Esophagus squamous epithelium (tissue), 4 donors: ENCODE measurements around the gene RTL1.

Source experiments
- POLR2A ChIP-seq, 4 donors: fragments of 450-650 bp; IDR thresholded peaks; one replicate each; pipeline ENCODE4 v1.6.1; 2017; ENCODE audit warnings: antibody characterized with exemption in 4 of 4, mild to moderate bottlenecking in 4 of 4, moderate library complexity in 3 of 4
- TF ChIP-seq, protein P1 (sequence below), 6 experiments: fragments of 450-650 bp in 4 of 6; fragments of 200-600 bp in 2 of 6; sonication (generic) in 2 of 6; IDR thresholded peaks; one replicate each; pipeline ENCODE4 v1.5.1; 2016 to 2019; ENCODE audit warnings: antibody characterized with exemption in 6 of 6, mild to moderate bottlenecking in 4 of 6, moderate library complexity in 4 of 6

DNA sequence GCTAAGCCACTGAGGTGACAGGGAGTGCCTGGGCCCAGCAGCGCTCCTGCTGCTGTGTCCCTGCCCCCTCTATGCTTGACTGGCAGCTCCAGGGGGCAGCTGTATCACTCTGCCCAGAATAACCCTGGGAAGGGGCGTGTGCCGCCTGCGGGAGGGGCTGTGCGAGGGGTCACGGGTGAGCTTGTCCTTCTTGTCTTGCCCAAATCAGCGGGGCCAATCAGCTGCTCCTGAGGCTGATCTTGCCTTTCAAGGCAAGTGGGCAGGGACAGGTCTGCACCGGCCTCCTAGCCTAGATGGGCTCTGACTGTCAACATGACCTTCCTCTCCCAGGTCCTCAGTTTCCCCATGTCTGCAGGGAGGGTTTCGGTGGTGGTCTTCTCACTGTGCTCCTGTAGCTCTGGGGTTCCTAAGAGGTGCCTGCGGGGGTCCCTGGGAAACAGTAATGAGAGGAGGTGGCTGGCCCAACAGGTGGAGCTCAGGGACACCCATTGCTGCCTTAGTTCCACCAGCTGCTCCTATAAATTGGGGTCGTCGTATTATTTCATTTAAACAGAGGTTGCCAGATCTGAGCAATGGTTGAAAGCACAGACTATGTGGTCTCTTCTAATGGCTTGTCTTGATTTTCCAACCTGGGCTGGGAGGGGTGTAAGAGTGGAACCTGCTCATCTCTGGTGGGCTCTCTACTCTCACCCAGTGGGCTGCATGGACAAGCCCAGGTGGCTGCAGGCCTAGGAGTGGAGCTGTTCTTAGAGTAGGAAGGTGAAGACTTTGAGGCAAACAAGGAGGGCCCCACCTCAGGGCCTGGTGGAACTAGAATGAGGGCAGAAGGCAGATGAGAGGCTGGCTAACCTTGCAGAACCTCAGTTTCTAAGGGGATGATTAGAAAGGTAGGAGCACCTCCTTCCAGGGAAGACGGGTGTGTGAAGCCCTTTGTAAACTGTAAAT lies 11.7 kb downstream of the RTL1 start:
- TF ChIP-seq, protein P1, sequence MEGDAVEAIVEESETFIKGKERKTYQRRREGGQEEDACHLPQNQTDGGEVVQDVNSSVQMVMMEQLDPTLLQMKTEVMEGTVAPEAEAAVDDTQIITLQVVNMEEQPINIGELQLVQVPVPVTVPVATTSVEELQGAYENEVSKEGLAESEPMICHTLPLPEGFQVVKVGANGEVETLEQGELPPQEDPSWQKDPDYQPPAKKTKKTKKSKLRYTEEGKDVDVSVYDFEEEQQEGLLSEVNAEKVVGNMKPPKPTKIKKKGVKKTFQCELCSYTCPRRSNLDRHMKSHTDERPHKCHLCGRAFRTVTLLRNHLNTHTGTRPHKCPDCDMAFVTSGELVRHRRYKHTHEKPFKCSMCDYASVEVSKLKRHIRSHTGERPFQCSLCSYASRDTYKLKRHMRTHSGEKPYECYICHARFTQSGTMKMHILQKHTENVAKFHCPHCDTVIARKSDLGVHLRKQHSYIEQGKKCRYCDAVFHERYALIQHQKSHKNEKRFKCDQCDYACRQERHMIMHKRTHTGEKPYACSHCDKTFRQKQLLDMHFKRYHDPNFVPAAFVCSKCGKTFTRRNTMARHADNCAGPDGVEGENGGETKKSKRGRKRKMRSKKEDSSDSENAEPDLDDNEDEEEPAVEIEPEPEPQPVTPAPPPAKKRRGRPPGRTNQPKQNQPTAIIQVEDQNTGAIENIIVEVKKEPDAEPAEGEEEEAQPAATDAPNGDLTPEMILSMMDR (IDR thresholded peaks at IDR 0.05), result no peak
- TF ChIP-seq POLR2A (IDR thresholded peaks at IDR 0.05), result no peak
